ENCODE measurements around the gene RHBDF1.
A peak's percentile ranks its signal among the peaks of the same experiment; 100 is the strongest.

Gene RHBDF1

GRCh38 chr16:100989-101388, 28.6 kb upstream of the RHBDF1 start:
- no peak for DNase-seq (ENCODE audit: extremely low spot score)
- TF ChIP-seq BHLHE40 (IDR thresholded peaks at IDR 0.05; ENCODE audit: borderline replicate concordance): no peak
- TF ChIP-seq ZNF384 (IDR thresholded peaks at IDR 0.05): no peak
- TF ChIP-seq NFRKB (IDR thresholded peaks at IDR 0.05): no peak
- TF ChIP-seq SUZ12 (IDR thresholded peaks at IDR 0.05): no peak
- no peak for TF ChIP-seq TARDBP (IDR thresholded peaks at IDR 0.05)
- no peak for TF ChIP-seq HDGF (IDR thresholded peaks at IDR 0.05; ENCODE audit: borderline replicate concordance)
- TF ChIP-seq ARNT (IDR thresholded peaks at IDR 0.05): no peak
- TF ChIP-seq FOXK2 (IDR thresholded peaks at IDR 0.05): no peak
- TF ChIP-seq L3MBTL2 (conservative IDR thresholded peaks at IDR 0.05): no peak
- TF ChIP-seq CTBP1 (IDR thresholded peaks at IDR 0.05; ENCODE audit: borderline replicate concordance): no peak
- no peak for TF ChIP-seq FOXM1 (IDR thresholded peaks at IDR 0.05; ENCODE audit: borderline replicate concordance)
- TF ChIP-seq LEF1 (IDR thresholded peaks at IDR 0.05; ENCODE audit: borderline replicate concordance): no peak
- TF ChIP-seq FOXA1 (IDR thresholded peaks at IDR 0.05): no peak
- TF ChIP-seq ELF4 (IDR thresholded peaks at IDR 0.05): no peak
- no peak for TF ChIP-seq PKNOX1 (IDR thresholded peaks at IDR 0.05)
- no peak for TF ChIP-seq SP1 (IDR thresholded peaks at IDR 0.05)
- CTCF ChIA-PET: interaction anchor here (0.5 kb wide), 1 partner anchor 18 kb away, joined by 3 read pairs; no protein-coding TSS in a partner anchor
- POLR2A ChIA-PET: no interaction called here

GRCh38 chr16:97822-98221, 25.4 kb upstream of the RHBDF1 start:
- DNase-seq (ENCODE audit: extremely low spot score): no peak
- CTCF ChIA-PET: interaction anchor here (1.4 to 8.6 kb wide), 4 partner anchors 10 to 34 kb away, joined by 6 to 130 read pairs (median 12); partner anchors contain the start of gene RHBDF1
- TF ChIP-seq FOXK2 (IDR thresholded peaks at IDR 0.05): no peak
- no peak for TF ChIP-seq FOXA1 (IDR thresholded peaks at IDR 0.05)
- TF ChIP-seq ARNT (IDR thresholded peaks at IDR 0.05): no peak
- no peak for TF ChIP-seq HDGF (IDR thresholded peaks at IDR 0.05; ENCODE audit: borderline replicate concordance)
- POLR2A ChIA-PET: interaction anchor here (0.7 to 1.1 kb wide), 3 partner anchors 21 to 27 kb away, joined by 3 read pairs; no protein-coding TSS in a partner anchor

- TF ChIP-seq L3MBTL2 (conservative IDR thresholded peaks at IDR 0.05) (0 out of 2 replicates have a peak, but pooled peaks have one; percentile 23), ARNT (IDR thresholded peaks at IDR 0.05) (0 out of 2 replicates have a peak, but pooled peaks have one; percentile 33), PKNOX1 (IDR thresholded peaks at IDR 0.05) (peak; percentile 64), ELF4 (IDR thresholded peaks at IDR 0.05) (no peak), NFRKB (IDR thresholded peaks at IDR 0.05) (no peak), CTBP1 (IDR thresholded peaks at IDR 0.05; ENCODE audit: borderline replicate concordance) (no peak), HDGF (IDR thresholded peaks at IDR 0.05; ENCODE audit: borderline replicate concordance) (no peak), LEF1 (IDR thresholded peaks at IDR 0.05; ENCODE audit: borderline replicate concordance) (peak; percentile 22; the same call in 1 of the 2 replicates)
- ChIA-PET POLR2A (interaction anchor here (1.1 to 1.5 kb wide), 2 partner anchors 20 to 33 kb away, joined by 3 to 4 read pairs; no protein-coding TSS in a partner anchor), CTCF (interaction anchor here (0.6 to 8.6 kb wide), 12 partner anchors 11 to 265 kb away, joined by 3 to 130 read pairs (median 4); partner anchors contain the start of genes POLR3K and RHBDF1)
- peak; percentile 96 for DNase-seq (ENCODE audit: extremely low spot score)
Observed at GRCh38 chr16:96935-97381, 24.5 kb upstream of the RHBDF1 start.

- CTCF ChIA-PET: interaction anchor here (8.6 kb wide), 1 partner anchor 26 kb away, joined by 130 read pairs; the partner anchor contains the start of gene RHBDF1
- TF ChIP-seq SP1 (IDR thresholded peaks at IDR 0.05) (no peak), HDGF (IDR thresholded peaks at IDR 0.05; ENCODE audit: borderline replicate concordance) (no peak), ZNF384 (IDR thresholded peaks at IDR 0.05) (no peak), FOXM1 (IDR thresholded peaks at IDR 0.05; ENCODE audit: borderline replicate concordance) (no peak), ELF4 (IDR thresholded peaks at IDR 0.05) (no peak), CTBP1 (IDR thresholded peaks at IDR 0.05; ENCODE audit: borderline replicate concordance) (no peak), TARDBP (IDR thresholded peaks at IDR 0.05) (no peak), LEF1 (IDR thresholded peaks at IDR 0.05; ENCODE audit: borderline replicate concordance) (no peak), BHLHE40 (IDR thresholded peaks at IDR 0.05; ENCODE audit: borderline replicate concordance) (no peak), SUZ12 (IDR thresholded peaks at IDR 0.05) (no peak), ARNT (IDR thresholded peaks at IDR 0.05) (no peak), FOXA1 (IDR thresholded peaks at IDR 0.05) (no peak), NFRKB (IDR thresholded peaks at IDR 0.05) (no peak), L3MBTL2 (conservative IDR thresholded peaks at IDR 0.05) (no peak), PKNOX1 (IDR thresholded peaks at IDR 0.05) (no peak), FOXK2 (IDR thresholded peaks at IDR 0.05) (no peak)
- DNase-seq (ENCODE audit: extremely low spot score): no peak
- POLR2A ChIA-PET: interaction anchor here (0.9 to 1.3 kb wide), 2 partner anchors 16 to 29 kb away, joined by 3 to 4 read pairs; partner anchors contain the start of gene MPG
Observed at GRCh38 chr16:94918-95265, 22.5 kb upstream of the RHBDF1 start.

- CTCF ChIA-PET: interaction anchor here (8.6 kb wide), 1 partner anchor 23 kb away, joined by 130 read pairs; the partner anchor contains the start of gene RHBDF1
- no peak for DNase-seq (ENCODE audit: extremely low spot score)
- no peak for TF ChIP-seq ZNF384 (IDR thresholded peaks at IDR 0.05)
- TF ChIP-seq HDGF (IDR thresholded peaks at IDR 0.05; ENCODE audit: borderline replicate concordance): no peak
- no peak for TF ChIP-seq TARDBP (IDR thresholded peaks at IDR 0.05)
- TF ChIP-seq ELF4 (IDR thresholded peaks at IDR 0.05): no peak
- TF ChIP-seq SP1 (IDR thresholded peaks at IDR 0.05): no peak
- TF ChIP-seq FOXM1 (IDR thresholded peaks at IDR 0.05; ENCODE audit: borderline replicate concordance): no peak
- no peak for TF ChIP-seq CTBP1 (IDR thresholded peaks at IDR 0.05; ENCODE audit: borderline replicate concordance)
- no peak for TF ChIP-seq ARNT (IDR thresholded peaks at IDR 0.05)
- TF ChIP-seq PKNOX1 (IDR thresholded peaks at IDR 0.05): no peak
- TF ChIP-seq L3MBTL2 (conservative IDR thresholded peaks at IDR 0.05): no peak
- no peak for TF ChIP-seq FOXK2 (IDR thresholded peaks at IDR 0.05)
- POLR2A ChIA-PET: interaction anchor here (0.6 to 1.9 kb wide), 4 partner anchors 15 to 27 kb away, joined by 3 to 5 read pairs (median 4); partner anchors contain the start of gene RHBDF1
Observed at GRCh38 chr16:92431-93339, 20.3 kb upstream of the RHBDF1 start.

All from HEK293T (cell line).